GM12891 (cell line): ENCODE results near the gene SCUBE1.

Experiments used
- PAX5 ChIP-seq: IDR thresholded peaks from 2 replicates; pipeline ENCODE4 v1.6.1; 2011; ENCODE audit warnings: low read length, moderate library complexity, mild to moderate bottlenecking; ENCODE audit not compliant: insufficient read depth, severe bottlenecking
- POLR2A ChIP-seq: IDR thresholded peaks from 2 replicates; pipeline ENCODE4 v1.6.1; 2011; ENCODE audit warnings: low read depth, low read length, control low read depth
- POLR2AphosphoS5 ChIP-seq: IDR thresholded peaks from 2 replicates; pipeline ENCODE4 v1.6.1; 2011; ENCODE audit warnings: low read depth, low read length, control low read depth
- POU2F2 ChIP-seq: IDR thresholded peaks from 2 replicates; pipeline ENCODE4 v1.6.1; 2011; ENCODE audit warnings: low read depth, mild to moderate bottlenecking, control low read depth, low read length, moderate library complexity
- SPI1 ChIP-seq: IDR thresholded peaks from 2 replicates; pipeline ENCODE4 v1.6.1; 2011; ENCODE audit warnings: low read depth, low read length, control low read depth
- TAF1 ChIP-seq: IDR thresholded peaks from 2 replicates; pipeline ENCODE4 v1.6.1; 2011; ENCODE audit warnings: low read depth, low read length, control low read depth

- no peak for TF ChIP-seq TAF1
- no peak for TF ChIP-seq POLR2AphosphoS5
- TF ChIP-seq POLR2A = no peak
- no peak for TF ChIP-seq SPI1
- TF ChIP-seq POU2F2 = no peak
- no peak for TF ChIP-seq PAX5
Observed at GRCh38 chr22:43225609-43226008, 117.6 kb downstream of the SCUBE1 start.
